Left renal cortex interstitium (tissue), 4 donors: ENCODE measurements around the gene VSTM2B. TPM values are rescaled to one million over a fixed set of nuclear protein-coding genes. Genes with fewer than 3 reads are reported as not detected.

Experiments used
- DNase-seq, 4 donors: peaks; one replicate each; pipeline ENCODE4 v3.0.0-alpha.2; 2013; ENCODE audit warnings: low read depth in 4 of 4, low spot score in 2 of 4, missing footprints in 1 of 4
- polyA plus RNA-seq, 4 donors: library from polyadenylated mRNA; unstranded; fragments of 120-200 nt; gene quantifications; one replicate each; pipeline ENCODE4 v1.2.1, GENCODE V29; 2013; ENCODE audit not compliant: insufficient read length in 4 of 4

The VSTM2B gene
- polyA plus RNA-seq, 4 donors, result 0.32 to 1.2 (median 0.40) TPM

DNA sequence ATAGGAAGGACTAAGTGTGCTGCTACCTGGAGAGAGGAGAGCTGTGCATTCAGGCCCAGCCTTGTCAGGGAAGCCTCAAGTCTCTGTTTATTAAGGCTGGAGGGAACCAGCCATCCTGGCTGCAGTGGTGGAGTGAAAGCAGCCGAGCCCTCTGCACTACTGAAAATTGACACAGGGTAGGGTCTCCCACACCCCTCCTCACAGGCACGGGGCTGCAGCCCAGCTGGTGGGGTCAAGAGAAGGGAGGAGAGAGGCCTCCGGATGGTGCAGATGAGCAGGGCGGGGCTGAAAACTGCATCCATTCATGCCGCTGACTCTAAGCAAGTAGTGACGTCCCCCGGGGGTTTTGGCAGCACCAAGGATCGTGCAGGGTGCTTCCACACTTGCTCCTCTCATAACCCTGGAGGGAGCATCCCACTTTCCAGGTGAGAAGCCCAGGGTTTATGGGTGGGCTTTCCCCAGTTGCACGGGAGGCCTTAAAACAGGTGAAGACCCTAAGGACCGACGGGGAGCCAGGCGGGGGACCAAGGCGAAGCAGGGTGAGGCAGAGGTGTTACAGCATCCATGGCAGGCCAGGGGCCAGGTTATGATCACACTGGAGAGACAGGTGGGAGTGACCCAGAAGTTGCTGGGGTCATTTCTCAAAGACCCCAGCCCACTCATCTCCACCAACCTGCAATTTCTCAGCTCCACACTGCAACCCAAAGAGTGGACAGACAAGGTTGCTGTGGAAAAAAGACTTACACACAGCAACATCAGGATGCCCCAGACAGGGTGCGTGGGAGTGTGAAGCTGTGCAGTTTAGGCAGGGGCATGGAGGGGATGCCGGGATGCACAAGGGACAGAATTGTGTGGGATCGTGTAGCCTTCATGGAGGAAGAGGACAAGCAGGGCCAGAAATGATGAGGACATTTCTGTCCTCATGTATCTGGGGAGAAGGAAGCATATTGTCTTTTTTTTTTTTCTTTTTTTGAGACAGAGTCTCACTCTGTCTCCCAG lies 36.8 kb downstream of the VSTM2B start:
- DNase-seq, result no peak

DNA sequence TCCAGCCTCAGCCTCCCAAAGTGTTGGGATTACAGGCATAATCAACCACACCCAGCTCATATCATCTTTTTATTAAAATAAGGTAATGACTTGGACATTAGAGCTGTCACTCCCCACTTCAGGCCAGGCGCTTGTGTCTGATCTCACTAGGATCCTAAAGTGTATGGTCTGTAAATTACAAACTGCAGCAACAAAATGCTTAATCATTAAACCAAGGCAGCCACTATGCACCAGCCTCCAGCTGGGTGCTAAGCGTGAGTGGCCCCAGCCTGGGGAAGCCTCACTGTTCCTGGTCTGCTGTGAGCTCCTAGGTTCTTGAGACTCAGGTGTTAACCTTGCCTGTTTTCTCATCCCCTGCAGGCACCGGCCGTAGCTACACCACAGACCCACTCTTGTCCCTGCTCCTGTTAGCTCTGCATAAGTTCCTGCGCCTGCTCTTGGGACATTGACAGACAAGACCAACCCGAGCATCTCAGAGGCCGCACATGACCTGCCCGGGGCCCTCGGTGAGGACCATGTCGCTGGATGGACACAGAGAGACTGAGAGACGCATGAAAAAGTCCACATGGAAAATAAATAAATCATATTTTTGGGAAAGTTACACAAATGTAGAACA lies 37.8 kb downstream of the VSTM2B start:
- no peak for DNase-seq

DNA sequence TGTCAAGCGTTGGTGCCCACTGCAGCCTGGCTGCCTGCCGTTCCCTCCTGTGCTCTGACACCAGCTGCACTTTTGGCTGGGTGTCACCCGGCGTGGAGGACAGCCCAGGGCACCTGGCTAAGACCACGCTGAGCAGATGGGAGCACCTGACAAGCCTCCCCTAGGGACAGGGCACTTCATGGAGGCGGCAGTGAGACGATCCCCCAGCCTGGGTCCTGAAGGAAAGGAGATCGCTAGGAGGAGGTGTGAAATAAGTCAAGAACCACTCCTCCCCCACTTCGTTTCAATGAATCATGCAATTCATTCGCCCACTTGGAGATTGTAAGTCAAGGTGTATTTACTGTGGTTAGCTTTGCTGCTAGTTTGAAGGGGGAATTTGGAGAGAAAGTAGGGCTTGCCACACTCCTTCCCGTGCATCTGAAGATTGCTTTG lies 38.8 kb downstream of the VSTM2B start:
- no peak for DNase-seq

DNA sequence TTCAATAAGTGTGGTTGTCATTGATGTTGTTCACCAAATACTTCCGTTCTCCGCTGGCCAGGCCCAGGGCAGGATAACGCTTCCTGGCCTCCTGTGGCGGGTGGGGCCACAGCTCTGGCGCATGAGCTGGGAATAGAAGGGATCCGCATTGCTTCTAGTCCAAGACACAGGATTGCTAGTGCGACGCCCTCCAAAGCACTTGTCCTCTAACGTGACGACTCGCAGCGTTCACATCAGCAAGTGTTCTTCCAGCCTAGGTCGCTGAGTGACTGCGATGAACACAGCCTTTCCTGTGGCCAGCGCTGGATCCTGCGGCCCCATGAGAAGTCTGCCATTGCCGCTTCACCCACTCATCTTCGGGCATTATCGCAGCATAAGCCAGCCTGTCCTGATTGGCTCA lies 39.4 kb downstream of the VSTM2B start:
- DNase-seq, result no peak

DNA sequence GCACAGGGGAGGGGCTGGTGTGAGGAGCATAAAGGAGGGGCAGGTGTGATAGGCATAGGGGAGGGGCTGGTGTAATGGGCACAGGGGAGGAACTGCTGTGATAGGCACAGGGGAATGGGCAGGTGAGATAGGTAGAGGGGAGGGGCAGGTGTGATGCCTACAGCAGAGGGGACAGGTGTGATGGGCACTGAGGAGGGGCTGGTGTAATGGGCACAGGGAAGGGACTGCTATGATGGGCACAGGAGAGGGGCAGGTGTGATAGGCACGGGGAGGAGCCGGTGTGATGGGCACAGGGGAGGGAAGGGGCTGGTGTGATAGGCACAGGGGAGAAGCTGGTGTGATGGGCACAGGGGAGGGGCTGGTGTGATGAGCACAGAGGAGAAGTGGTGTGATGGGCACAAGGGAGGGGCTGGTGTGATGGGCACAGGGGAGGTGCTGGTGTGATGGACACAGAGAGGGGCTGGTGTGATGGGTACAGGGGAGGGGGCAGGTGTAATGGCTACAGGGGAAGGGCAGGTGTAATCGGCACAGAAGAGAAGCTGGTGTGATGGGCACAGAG lies 40.8 kb downstream of the VSTM2B start:
- no peak for DNase-seq

DNA sequence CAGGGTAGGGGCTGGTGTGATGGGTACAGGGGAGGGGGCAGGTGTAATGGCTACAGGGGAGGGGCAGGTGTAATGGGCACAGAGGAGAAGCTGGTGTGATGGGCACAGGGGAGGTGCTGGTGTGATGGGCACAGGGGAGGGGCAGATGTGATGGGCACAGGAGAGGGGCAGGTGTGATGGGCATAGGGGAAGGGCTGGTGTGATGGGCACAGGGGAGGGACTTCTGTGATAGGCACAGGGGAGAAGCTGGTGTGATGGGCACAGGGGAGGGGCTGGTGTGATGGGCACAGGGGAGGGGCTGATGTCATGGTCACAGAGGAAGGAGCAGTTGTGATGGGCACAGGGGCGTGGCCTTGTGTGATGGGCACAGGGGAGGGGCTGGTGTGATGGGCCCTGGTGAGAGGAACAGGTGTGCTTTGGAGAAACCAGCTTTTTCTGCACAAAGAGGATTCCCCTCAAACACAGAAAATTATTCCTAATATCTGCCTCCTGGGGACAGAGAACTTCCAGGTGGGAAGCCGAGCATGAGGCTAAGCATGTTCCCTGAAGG lies 41.6 kb downstream of the VSTM2B start:
- no peak for DNase-seq

DNA sequence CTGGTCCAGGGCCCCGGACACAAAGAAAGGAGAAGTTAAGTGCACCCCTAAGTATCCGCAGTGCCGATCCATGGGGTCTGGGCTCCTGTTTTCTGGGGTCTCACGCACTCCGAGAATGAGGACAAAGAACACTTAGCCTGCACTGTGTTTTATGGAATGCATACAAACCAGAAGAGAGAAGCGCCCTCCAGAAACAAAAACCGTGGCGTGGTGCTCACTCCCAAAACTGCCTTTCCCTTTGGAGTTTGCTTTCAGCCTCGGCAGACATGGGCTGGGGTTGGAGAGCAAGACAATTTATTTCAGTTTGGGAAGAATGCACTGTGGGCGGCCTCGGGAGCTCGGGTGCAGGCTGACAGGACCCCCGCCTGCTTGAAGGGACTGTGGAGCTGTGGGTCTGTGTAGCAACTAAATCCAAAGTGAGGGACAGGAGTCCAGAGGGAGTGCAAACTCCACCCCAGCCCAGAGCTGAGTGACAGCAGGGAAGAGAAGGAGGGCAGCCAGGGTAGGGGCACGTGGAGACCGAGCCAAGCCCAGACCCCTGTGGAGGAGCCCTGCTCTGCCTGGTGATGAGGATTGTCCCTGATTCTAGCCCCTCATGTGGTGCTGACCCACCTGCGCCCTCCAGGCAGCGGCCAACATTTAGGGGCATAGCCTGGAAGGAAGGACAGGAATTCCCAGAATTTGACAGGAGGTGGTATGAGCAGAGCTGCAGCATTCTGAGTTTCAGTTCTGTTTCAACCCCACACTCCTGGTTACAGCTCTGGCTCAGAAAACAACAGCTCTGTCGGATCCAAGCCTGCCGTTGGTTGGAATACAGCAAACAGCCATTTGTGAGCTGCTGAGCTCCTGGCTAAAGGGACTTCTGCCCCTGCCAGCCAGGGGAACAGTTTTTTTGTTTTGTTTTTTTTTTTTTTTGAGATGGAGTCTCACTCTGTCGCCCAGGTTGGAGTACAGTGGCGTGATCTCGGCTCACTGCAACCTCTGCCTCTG lies 42.5 kb downstream of the VSTM2B start:
- DNase-seq, result no peak

DNA sequence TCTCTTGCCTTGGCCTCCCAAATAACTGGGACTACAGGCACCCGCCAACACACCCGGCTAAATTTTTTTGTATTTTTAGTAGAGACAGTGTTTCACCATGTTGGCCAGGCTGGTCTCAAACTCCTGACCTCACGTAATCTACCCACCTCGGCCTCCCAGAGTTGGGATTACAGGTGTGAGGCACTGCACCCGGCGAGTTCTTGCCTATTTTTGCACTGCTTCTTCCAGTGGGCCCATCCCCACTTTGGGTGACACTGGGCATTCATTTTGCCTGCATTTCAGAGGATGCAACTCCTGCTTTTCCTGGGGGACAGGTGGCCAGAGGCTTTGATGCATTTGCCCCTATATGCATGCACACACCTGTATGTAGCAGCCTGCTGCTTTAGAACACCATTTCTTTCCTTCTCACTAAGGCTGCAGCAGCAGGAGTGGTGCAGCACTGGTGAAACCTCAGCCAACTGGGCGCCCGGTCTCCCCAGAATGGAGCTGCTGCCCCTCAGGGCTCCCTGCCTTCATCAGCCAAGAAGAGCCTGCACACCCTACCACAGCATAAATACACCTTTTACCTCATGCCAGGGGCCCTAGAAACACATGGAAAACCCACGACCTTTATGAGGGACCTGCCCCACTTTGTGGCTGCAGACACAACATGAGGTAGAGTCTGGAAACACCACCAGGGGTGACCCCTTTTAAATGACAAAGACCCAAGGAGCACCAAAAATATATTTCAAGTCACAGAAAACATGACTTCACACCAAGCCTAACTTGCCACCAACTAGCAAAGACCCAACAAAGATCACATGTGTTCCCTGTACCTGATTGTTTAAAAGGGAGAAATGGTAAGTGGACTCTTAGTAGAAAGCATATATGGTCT lies 43.5 kb downstream of the VSTM2B start:
- no peak for DNase-seq

DNA sequence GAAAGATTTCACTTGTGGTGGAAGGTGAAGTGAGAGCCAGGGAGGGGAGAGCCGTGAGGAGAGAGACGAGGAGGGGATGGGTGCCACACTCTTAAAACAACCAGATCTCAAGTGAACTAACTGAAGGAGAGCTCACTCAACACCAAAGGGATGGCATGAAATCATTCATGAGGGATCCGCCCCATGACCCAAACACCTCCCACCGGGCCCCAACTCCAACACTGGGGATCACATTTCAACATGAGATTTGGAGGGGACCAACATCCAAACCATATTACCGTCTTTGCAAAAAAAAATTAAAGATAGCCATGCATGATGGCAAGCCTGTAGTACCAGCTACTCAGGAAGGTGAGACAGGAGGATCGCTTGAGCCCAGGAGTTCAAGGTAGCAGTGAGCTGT lies 45.4 kb downstream of the VSTM2B start:
- no peak for DNase-seq

DNA sequence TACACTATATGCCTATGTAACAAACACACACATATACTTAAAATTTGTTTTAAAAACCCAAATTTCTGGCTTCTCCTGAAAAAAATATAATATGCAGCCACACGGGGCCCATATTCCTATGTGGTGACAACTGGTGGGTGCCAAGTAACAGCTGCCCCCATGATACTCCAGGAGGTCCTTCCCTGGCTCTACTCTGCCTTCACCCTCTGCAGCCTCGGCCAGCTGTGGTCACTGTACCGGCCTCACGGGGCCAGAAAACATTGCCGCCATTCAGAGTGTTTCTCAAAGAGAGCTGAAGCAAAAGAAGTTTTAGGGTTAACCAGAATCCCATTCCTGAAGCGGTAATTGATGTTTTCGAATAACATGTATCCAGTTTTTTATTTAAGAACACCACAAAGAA lies 47.7 kb downstream of the VSTM2B start:
- DNase-seq, result no peak

DNA sequence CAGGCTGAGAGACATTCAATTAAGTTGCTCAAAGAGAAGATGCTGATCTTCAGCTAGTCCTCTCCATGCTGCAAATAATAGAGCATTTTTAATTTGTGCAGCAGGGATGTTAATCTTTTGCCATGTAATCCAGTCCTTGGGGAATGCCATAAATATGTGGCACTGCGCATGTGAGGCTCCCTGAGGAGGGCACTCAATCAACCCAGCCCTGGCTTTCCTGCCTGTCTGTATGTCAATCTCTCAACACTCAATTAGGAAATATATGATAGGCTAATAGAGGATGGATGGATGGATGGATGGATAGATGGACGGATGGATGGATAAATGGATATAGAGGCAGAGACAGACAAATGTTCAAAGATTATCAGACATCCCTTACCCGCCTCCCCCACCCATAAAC lies 48.7 kb downstream of the VSTM2B start:
- no peak for DNase-seq

DNA sequence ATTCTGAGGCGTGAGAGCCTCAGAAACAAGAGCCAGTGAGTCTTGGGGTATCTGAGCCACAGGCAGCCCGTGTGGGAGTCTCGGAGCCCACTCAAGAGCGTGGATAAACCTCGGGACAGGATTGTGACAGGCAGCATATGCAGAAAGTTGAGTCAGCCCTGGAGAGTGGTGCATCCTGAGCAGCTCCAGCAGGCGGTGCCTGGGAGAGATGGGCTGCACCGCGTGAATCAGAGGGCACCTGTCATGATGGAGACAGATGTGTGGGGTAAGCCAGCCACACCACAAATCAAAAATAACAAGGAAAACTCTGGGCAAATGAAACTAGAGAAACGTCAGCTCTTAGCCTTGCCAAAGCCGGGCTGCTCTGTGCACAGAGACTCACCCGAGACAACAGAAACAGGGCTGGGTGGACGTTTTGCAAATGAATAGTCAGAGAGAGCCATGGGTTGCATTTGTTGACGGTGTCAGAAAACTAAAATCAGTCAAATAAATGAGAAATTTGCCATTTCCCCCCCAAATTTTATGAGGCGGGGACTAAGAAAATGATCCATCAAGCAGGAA lies 50.3 kb downstream of the VSTM2B start:
- no peak for DNase-seq

DNA sequence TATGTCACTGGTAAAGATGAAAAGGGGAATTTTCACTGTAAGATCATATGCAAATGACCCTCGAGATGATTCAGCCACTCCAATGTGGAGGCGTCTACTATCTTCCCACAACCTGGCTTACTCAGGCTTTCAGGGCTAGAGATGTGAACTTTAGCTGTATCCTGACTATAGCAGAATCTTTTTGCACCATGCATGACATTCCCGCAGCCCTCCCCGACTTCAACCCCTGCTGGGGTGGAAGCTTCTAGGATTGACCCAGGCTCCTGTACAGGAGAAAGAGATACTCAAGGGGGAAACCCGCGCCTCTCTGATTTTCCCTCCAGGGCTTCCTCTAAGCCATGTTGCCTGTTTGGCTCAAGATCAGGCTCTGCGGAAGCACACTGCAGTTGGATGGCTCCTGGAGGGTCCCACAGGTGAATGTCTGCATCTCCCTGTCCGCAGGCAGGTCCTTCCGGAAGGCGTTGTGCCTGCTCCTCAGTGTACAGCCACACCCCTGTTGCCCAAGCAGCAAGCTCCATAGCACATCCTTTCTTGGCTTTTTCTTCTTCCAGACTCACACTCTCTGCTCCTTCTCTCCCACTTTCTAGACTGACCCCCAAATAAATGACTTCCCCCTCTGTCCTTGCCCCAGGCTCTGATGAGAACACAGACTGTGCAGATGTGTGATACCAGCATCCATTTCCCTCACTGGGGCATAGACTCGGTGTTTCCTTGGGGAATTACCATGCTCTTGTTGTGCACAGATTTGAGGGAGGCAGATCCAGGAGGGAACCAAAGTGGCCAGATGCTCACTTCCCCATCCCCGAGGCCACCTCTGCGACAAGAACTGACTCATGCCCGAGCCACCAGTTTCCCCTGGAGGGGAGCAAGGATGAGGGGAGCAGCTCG lies 51.2 kb downstream of the VSTM2B start:
- DNase-seq, result no peak

DNA sequence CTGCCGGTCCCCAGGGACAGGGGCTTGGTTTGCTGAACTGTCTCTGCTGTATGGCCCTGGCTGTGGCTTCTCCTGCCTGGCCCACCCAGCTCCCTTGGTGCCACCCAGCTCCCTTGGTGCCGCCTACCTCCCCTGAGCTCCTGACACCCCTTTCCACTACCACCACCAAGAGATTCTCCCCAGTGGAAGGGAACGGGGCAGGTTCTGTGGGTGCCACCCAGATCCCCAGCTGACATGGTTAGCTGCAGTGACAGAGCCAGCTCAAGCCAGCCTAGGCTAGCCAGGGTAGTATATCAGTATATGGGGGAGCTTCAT lies 51.8 kb downstream of the VSTM2B start:
- no peak for DNase-seq

DNA sequence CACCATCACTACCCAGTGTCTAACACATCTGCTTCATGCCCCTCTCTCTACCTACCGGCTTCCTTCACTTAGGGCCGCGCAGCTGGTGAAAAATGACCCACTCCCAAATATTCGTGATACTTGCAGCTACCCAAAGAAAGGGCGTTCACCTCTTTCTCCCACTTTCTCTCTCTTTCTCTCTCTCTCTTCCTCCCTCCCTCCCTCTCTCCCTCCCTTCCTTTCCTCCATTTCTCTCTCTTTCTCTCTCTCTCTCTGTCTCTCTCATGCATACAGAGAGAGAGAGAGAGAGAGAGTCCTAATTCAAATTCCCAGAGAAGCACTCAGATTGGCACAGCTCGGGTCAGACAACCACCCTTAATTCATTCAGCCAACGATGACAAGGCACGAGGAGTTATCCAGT lies 52.6 kb downstream of the VSTM2B start:
- DNase-seq, result no peak

DNA sequence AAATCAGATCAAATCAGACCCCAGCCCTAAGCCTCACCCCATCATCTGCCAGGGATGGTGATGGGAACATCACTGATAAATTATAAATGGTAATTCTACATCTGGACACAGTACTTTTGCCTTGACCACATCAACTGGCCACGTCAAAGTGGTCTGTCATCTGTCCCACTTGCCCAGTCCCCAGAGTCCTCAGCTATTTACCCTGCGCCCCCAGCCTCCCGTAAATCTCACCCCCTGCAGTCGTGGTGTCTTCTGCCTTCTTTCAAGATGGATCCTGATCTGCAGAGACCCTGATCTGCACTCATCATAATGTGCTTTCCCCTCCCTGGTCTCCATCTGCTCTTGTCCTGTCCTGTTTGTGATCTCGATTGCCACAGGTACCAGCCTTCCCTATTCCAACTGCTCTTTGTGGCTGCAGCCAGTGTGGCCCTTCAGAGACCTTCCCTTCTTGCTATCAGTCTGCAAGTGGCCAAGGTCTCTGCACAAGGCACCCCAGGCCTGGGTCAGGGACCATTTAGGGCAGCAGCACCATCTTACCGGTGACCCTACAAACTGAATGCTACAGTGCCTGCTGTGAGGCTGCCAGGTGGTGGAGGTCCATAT lies 53.6 kb downstream of the VSTM2B start:
- no peak for DNase-seq

DNA sequence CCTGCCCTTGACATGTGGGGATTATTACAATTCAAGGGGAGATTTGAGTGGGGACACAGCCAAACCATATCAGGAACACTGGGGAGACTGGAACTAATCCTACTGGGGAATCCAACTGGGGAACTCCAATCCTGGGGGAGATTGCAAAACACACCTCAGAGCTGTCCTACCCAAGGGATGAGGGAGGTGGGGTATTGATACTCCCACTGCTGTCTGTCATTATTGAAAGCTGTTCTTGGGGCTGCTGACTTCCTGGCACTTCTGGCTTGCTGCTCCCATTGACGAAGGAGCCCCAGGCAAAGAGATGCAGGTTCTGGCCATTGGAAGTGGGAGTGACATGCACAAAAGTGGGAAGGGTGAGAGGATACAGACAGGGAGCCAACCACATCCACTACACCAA lies 55.6 kb downstream of the VSTM2B start:
- no peak for DNase-seq
